NT2/D1 (cell line): ENCODE results near the gene GTPBP4.

Experiments
- DNase-seq: peaks from one replicate; pipeline ENCODE4 v3.0.0-alpha.2; 2011; ENCODE audit warnings: low read depth, low spot score
- H3K27me3 ChIP-seq: 2 replicates; pipeline ENCODE4 v1.6.0; 2011; ENCODE audit warnings: mild to moderate bottlenecking; ENCODE audit not compliant: insufficient read length, insufficient read depth
- H3K36me3 ChIP-seq: 2 replicates; pipeline ENCODE4 v1.6.1; 2011; ENCODE audit warnings: mild to moderate bottlenecking, low read length, mixed read lengths; ENCODE audit not compliant: insufficient read depth, insufficient read length
- H3K4me1 ChIP-seq: 2 replicates; pipeline ENCODE4 v1.5.1; 2011; ENCODE audit not compliant: insufficient read depth, insufficient read length
- H3K4me3 ChIP-seq: 2 replicates; pipeline ENCODE4 v1.5.1; 2011; ENCODE audit warnings: low read depth; ENCODE audit not compliant: insufficient read length
- H3K9ac ChIP-seq: 2 replicates; pipeline ENCODE4 v1.6.0; 2011; ENCODE audit warnings: low read depth; ENCODE audit not compliant: insufficient read length
- H3K9me3 ChIP-seq: 2 replicates; pipeline ENCODE4 v1.5.1; 2011; ENCODE audit warnings: mild to moderate bottlenecking, low read length; ENCODE audit not compliant: insufficient read depth
- SUZ12 ChIP-seq: IDR thresholded peaks from 2 replicates; pipeline ENCODE4 v1.6.1; 2011; ENCODE audit not compliant: insufficient read length, insufficient read depth; ENCODE audit errors: extremely low read depth
- YY1 ChIP-seq: IDR thresholded peaks from 2 replicates; pipeline ENCODE4 v1.6.1; 2011; ENCODE audit not compliant: insufficient read length, insufficient read depth
- ZNF274 ChIP-seq: IDR thresholded peaks from 2 replicates; pipeline ENCODE4 v1.6.1; 2011; ENCODE audit warnings: mild to moderate bottlenecking, low read depth, low read length

Gene GTPBP4

GRCh38 chr10:947881-948280 lies 40.4 kb upstream of the GTPBP4 start:
- no peak for DNase-seq
- TF ChIP-seq ZNF274 (no peak), SUZ12 (no peak), YY1 (no peak)
- H3K27me3 ChIP-seq: peaks cover 4% of the 10 kb centered on the region

GRCh38 chr10:948347-948746 lies 39.9 kb upstream of the GTPBP4 start:
- no peak for TF ChIP-seq YY1
- TF ChIP-seq ZNF274: no peak
- TF ChIP-seq SUZ12: no peak
- H3K9ac ChIP-seq: no peak overlapping the region
- no peak for DNase-seq
- H3K36me3 ChIP-seq: no peaks in the 10 kb centered on the region
- H3K9me3 ChIP-seq: no peaks in the 10 kb centered on the region
- no peak overlapping the region for H3K4me3 ChIP-seq
- H3K4me1 ChIP-seq: peaks cover 5% of the 10 kb centered on the region
- peaks cover 4% of the 10 kb centered on the region for H3K27me3 ChIP-seq

More at GRCh38 chr10:947881-948280, 40.4 kb upstream of the GTPBP4 start:
- no peaks in the 10 kb centered on the region for H3K36me3 ChIP-seq
- H3K9me3 ChIP-seq: no peaks in the 10 kb centered on the region
- no peak overlapping the region for H3K9ac ChIP-seq
- H3K4me1 ChIP-seq: peaks cover 5% of the 10 kb centered on the region
- no peak overlapping the region for H3K4me3 ChIP-seq

GRCh38 chr10:949446-949845 lies 38.8 kb upstream of the GTPBP4 start:
- Histone ChIP-seq H3K9ac (no peak overlapping the region), H3K4me3 (no peak overlapping the region), H3K9me3 (no peaks in the 10 kb centered on the region), H3K36me3 (no peaks in the 10 kb centered on the region), H3K27me3 (peaks cover 4% of the 10 kb centered on the region), H3K4me1 (peaks cover 2% of the 10 kb centered on the region)
- TF ChIP-seq YY1: no peak
- no peak for TF ChIP-seq SUZ12
- no peak for TF ChIP-seq ZNF274
- DNase-seq: no peak

GRCh38 chr10:953836-954235 lies 34.4 kb upstream of the GTPBP4 start:
- no peak for TF ChIP-seq YY1
- no peak for TF ChIP-seq ZNF274
- no peak for TF ChIP-seq SUZ12
- Histone ChIP-seq H3K27me3 (peaks cover 2% of the 10 kb centered on the region), H3K4me3 (no peak overlapping the region), H3K9me3 (no peaks in the 10 kb centered on the region), H3K9ac (no peak overlapping the region), H3K4me1 (no peaks in the 10 kb centered on the region), H3K36me3 (no peaks in the 10 kb centered on the region)
- no peak for DNase-seq

GRCh38 chr10:954396-954795 lies 33.8 kb upstream of the GTPBP4 start:
- Histone ChIP-seq H3K27me3 (no peaks in the 10 kb centered on the region), H3K4me3 (no peak overlapping the region)
- TF ChIP-seq ZNF274: no peak
- no peak for TF ChIP-seq YY1
- TF ChIP-seq SUZ12: no peak

GRCh38 chr10:955127-955819 lies 33.0 kb upstream of the GTPBP4 start:
- Histone ChIP-seq H3K9me3 (no peaks in the 10 kb centered on the region), H3K36me3 (no peaks in the 10 kb centered on the region), H3K27me3 (no peaks in the 10 kb centered on the region), H3K4me3 (no peak overlapping the region), H3K9ac (no peak overlapping the region), H3K4me1 (no peaks in the 10 kb centered on the region)
- TF ChIP-seq YY1 (no peak), SUZ12 (no peak), ZNF274 (no peak)
- no peak for DNase-seq

More at GRCh38 chr10:954396-954795, 33.8 kb upstream of the GTPBP4 start:
- Histone ChIP-seq H3K36me3 (no peaks in the 10 kb centered on the region), H3K4me1 (no peaks in the 10 kb centered on the region), H3K9me3 (no peaks in the 10 kb centered on the region), H3K9ac (no peak overlapping the region)
- no peak for DNase-seq

- H3K9me3 ChIP-seq: no peaks in the 10 kb centered on the region
- no peak overlapping the region for H3K9ac ChIP-seq
- H3K4me1 ChIP-seq: no peaks in the 10 kb centered on the region
- H3K4me3 ChIP-seq: no peak overlapping the region
- no peak for TF ChIP-seq YY1
- TF ChIP-seq SUZ12: no peak
- no peak for TF ChIP-seq ZNF274
- H3K27me3 ChIP-seq: no peaks in the 10 kb centered on the region
- no peak for DNase-seq
- H3K36me3 ChIP-seq: no peaks in the 10 kb centered on the region
Measured at GRCh38 chr10:955820-956217, 32.4 kb upstream of the GTPBP4 start.
